GM19043 (cell line): ENCODE results near the gene GALNT1.
A peak's percentile ranks its signal among the peaks of the same experiment; 100 is the strongest.
"Not testable (repeated sequence)": the region's sequence is repeated elsewhere in the genome, so short reads cannot be mapped to it uniquely, and the experiment has no call there.

Experiments
- ATAC-seq: cut with Tn5 transposase; IDR thresholded peaks from one replicate; pipeline ENCODE4 v1.9.1; 2021; ENCODE audit warnings: low read depth; ENCODE audit not compliant: unreplicated experiment

GALNT1 gene

GRCh38 chr18:35581546-35581897 is at the start of gene GALNT1:
Gene GALNT1 (plus strand): TSS chr18:35581740. CDS start chr18:35654663, 72,923 bp downstream.
- no peak for ATAC-seq

GRCh38 chr18:35533916-35534405 is 47.6 kb upstream of the GALNT1 start:
- no peak for ATAC-seq

DNA sequence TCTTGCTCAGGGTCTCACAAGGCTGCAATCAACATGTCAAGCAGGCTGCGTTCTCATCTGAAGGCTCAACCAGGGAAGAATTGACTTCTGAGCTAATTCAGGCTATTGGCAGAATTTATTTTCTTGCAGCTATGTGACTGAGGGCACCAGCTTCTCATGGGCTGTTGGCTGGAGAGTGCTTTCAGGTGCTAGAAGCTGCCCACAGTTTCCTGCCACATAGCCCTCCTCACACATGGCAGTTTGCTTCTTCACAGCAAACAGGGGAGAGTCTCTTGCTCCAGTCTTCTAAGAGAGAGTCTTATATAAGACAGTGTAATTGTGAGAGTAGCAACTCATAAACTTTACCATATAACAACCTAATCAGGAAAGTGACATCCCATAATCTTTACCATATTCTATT is 46.2 kb upstream of the GALNT1 start:
- ATAC-seq, result no peak

- ATAC-seq, result no peak
Measured at GRCh38 chr18:35542356-35542755, 39.2 kb upstream of the GALNT1 start.

GRCh38 chr18:35547008-35547605 is 34.4 kb upstream of the GALNT1 start:
- no peak for ATAC-seq

- no peak for ATAC-seq
Measured at GRCh38 chr18:35549564-35549963, 32.0 kb upstream of the GALNT1 start.

DNA sequence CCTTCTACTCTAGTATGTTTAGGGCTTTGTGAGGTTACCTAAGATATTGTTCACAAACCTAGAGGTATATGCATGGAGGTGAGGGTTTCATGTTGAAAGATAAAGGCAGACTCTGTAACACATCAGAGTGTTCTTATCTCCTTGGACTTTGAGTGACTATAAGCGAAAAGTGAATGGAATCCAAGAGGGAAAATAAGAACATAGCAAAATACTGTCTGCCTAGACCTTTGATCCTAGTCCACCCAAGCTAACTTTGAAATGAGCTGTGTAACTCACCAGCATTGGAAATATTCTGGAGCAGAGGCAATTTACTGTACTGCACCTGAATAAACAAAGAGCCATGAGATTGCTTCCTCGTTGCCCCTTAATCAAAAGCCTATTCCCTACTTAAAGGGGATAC is 28.2 kb upstream of the GALNT1 start:
- no peak for ATAC-seq

GRCh38 chr18:35555538-35555937 is 26.0 kb upstream of the GALNT1 start:
- ATAC-seq, result not testable (repeated sequence)

GRCh38 chr18:35559867-35560266 is 21.7 kb upstream of the GALNT1 start:
- ATAC-seq, result no peak

- ATAC-seq, result peak; percentile 73
Measured at GRCh38 chr18:35564795-35565453, 16.6 kb upstream of the GALNT1 start.

DNA sequence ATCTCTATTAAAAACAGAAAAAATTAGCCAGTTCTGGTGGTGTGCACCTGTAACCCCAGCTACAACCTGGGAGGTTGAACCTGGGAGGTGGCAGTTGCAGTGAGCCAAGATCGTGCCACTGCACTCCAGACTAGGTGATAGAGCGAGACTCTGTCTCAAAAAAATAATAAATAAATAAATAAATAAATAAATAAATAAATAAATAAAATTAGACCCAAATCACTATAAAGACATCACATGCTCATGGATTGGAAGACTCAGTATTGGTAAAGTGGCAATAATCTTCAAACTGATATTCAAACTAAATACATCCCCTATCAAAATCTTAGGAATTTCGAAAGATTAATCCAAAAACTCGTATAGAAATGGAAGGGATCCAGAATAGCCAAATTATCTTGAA is 15.5 kb upstream of the GALNT1 start:
- no peak for ATAC-seq

DNA sequence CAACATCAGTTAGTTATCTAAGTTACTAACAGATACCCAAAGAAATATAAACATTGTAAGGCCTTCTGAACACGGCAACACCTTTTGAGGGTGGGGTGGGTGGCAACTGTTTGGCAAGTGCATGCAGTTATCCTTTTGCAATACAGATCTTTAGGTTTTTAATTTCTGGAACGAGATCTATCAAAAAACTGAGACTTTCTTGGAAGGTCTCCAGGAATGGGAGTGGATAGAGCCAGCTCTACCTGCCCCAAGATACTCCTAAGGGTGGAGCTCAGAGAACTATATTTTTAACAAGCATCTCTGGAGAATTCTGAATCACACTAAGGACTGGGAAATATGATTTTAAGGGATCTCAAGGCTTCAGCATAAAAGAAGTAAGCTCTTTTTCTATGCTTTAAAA is 11.4 kb upstream of the GALNT1 start:
- no peak for ATAC-seq

DNA sequence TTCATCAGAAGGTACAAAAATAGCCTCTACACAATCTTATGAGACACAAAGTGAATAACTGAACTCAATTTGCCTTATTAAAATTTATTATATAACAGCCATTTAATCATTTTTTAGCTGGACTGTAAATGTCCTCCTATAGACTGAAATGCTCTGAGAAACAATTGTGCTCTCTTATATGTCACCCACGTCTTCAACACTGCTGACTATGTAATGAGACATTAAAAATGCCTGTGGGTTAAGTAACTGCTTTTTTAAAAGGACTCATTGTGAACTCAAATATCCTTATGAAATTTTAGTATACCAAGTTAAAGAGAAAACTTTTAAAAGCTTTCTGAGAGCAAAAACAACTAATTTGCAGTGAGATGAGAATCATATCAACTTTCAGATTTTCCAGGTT is 10.4 kb upstream of the GALNT1 start:
- ATAC-seq, result no peak

DNA sequence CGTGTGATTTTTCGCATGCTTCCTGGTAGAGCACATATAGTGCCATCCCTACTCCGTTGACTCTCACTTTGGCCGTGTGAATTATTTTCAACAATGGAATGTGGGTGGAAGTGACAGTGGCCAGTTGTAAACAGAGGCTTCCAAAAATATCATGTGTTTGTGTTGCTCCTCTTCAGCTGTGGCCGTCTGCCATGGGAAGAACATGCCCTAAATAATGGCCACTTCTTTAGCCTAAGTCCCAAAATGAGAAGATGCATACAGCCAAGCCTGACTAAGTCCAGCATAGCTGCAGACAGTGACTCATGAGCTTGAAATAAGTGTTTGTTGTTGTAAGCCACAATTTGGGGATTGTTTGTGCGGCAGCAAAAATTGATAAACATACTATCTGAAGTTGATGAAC is 8.9 kb upstream of the GALNT1 start:
- no peak for ATAC-seq

- peak; percentile 37 for ATAC-seq
Measured at GRCh38 chr18:35573531-35573930, 8.0 kb upstream of the GALNT1 start.

DNA sequence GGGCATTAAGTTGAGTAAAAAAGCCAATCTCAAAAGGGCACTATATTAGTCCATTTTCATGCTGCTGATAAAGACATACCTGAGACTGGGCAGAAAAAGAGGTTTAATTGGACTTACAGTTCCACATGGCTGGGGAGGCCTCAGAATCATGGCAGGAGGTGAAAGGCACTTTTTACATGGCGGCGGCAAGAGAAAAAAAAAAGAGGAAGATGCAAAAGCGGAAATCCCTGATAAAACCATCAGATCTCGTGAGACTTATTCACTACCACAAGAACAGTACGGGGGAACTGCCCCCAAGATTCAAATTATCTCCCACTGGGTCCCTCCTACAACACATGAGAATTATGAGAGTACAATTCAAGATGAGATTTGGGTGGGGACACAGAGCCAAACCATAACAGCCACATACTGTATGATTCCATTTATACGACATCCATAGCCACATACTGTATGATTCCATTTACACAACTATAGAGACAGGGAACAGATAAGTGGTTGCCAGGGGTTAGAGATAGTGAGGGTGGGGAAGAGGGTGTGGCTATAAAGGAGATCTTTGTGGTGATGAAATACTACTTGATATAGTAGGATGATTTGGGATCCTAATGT is 5.2 kb upstream of the GALNT1 start:
- not testable (repeated sequence) for ATAC-seq

- peak; percentile 51 for ATAC-seq
Measured at GRCh38 chr18:35577045-35577848, 4.3 kb upstream of the GALNT1 start.

GRCh38 chr18:35578481-35578880 is 3.1 kb upstream of the GALNT1 start:
- ATAC-seq, result no peak

DNA sequence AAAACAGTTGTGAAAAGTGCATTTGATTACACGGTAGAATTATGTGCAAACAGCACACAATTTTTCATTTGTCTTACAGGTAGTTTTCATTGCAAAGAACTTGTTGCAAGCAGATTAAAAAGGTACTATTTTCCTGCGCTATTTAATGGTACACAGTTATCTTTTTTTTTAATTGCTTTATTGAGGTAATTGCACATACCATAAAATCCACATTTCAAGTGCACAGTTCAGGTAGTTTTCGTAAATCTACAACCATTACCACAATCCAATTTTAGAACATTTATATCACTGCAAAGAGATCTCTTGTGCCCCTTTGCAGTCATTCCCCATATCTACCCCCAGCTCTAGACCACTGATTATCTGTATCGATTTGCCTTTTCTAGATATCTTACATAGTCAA is 2.6 kb upstream of the GALNT1 start:
- no peak for ATAC-seq

DNA sequence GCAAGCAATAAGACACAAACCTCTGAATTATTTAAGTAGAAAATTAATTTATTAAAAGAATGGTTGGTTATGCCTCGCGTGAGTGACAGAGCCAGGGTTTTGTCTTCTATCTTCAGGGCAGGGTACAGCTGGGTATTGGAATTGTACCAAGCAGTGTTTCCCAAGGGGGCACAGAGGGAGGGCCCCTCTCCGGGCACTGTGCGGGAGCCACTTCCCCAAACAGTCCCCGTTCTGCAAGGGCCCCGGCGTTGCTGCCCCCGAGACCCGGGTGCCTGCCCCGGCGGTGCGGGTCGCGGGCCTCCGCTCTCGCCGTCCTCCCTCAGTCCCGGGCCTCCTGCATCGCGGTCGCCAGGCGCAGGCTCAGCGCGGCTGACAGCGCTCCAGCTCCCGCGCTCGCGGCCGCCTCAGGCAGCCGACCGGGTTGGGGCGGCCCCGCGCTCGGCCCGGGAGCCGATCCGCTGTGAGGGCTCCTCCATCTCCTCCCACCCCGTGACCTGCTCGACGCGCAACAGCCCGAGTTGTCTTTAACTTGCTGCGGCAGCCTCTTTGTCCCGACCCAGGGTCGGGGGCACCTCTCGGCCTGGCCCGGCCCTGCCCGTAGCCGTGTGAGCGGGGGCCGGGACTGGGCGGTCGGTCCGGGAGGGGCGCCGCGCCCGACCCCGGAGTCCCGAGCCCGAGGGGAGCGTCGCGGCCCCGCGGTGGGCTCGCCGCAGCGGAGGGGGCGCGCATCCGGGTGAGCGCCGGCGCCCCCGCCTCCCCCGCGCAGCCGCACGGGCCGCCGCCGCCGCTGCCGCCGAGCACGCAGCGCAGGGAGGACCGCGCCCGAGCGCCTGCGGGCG is 620 bp upstream of the GALNT1 start:
- ATAC-seq, result peak; percentile 23
